GM21447 (cell line): ENCODE results near the gene CLEC10A.
"Not testable (repeated sequence)": the region's sequence is repeated elsewhere in the genome, so short reads cannot be mapped to it uniquely, and the experiment has no call there.

Experiments
- ATAC-seq: cut with Tn5 transposase; IDR thresholded peaks from one replicate; pipeline ENCODE4 v1.9.1; 2021; ENCODE audit not compliant: unreplicated experiment

The CLEC10A gene, protein sequence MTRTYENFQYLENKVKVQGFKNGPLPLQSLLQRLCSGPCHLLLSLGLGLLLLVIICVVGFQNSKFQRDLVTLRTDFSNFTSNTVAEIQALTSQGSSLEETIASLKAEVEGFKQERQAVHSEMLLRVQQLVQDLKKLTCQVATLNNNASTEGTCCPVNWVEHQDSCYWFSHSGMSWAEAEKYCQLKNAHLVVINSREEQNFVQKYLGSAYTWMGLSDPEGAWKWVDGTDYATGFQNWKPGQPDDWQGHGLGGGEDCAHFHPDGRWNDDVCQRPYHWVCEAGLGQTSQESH

DNA sequence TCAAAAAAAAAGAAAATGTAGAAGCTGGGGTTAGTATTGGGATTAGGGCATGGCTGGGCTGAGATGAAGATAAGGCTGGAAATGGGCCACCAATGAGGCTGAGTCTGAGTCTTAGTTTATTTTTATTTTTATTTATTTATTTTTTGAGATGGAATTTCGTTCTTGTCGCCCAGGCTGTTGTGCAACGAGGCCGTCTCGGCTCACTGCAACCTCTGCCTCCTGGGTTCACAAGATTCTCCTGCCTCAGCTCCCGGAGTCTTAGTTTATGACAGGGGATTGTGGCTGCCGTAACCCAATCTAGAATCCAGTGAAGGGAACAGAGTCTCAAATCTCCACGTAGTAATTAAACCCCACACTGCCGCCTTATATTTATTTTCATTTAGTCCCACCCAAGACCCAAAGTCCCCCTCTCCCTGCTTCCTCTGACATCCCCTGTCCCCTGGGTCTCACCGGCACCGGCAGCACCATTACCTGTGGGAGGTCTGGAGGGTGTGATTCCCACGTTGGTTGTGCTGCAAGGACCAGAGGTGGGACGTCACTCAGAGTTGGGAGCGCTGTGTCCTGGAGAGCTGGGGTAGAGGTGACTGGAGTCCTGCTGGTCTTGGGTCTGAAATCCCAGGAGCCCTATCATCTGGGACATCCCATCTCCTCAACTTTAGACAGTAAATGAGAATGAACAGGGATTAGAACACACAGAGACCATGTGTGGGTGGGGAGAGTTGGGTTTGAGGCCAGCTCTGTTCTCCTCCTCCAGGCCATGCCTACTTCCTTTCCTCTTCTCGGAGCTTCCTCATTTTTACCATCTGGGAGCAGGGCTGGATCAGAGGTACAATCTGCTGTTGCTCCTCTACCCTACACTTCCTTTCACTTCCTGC is at the start of gene CLEC10A:
TSS of gene CLEC10A (minus strand) at position 671 of the 875 bp plus-strand sequence. CDS start 1,439 bp downstream, outside the sequence.
- ATAC-seq, result no peak

DNA sequence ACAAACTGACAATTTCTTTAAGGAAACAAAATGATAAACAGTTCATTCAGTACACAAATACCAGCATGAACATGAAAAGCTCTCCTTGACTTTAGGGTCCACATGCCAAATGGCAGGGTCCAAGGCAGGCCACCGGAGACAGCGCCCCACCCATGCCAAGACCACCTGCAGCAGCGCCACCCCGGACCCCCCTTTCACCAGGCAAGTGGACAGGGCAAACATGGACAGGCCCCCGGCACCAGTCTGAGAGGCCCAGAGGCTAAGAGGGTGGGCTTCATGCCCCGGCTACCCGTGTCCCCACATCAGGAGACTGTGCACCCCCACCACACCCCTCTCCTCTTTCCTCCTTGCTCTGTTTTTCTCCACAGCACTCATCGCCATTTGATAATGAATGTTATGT is 49.3 kb upstream of the CLEC10A start:
- no peak for ATAC-seq

DNA sequence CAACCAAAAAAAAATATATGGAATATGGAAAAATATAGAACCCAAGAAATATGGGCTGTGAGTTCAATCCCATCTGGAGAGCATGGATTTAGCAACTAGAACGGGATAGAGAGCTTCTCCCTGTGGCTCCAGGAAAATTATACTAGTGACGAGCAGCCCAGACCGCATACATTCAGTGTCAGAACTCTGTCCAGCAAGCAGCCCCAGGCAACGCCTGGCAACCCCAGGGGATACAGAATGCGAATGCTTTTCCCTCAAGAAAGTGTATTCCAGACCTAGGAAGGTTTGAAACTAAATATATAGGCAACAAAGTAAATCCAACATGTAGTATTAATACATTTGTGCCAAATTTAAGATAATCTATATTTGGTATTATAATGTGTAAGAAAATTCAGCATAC is 48.1 kb upstream of the CLEC10A start:
- ATAC-seq, result no peak

DNA sequence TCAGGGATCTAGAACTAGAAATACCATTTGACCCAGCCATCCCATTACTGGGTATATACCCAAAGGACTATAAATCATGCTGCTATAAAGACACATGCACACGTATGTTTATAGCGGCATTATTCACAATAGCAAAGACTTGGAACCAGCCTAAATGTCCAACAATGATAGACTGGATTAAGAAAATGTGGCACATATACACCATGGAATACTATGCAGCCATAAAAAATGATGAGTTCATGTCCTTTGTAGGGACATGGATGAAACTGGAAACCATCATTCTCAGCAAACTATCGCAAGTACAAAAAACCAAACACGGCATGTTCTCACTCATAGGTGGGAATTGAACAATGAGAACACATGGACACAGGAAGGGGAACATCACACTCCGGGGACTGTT is 47.5 kb upstream of the CLEC10A start:
- ATAC-seq, result not testable (repeated sequence)

DNA sequence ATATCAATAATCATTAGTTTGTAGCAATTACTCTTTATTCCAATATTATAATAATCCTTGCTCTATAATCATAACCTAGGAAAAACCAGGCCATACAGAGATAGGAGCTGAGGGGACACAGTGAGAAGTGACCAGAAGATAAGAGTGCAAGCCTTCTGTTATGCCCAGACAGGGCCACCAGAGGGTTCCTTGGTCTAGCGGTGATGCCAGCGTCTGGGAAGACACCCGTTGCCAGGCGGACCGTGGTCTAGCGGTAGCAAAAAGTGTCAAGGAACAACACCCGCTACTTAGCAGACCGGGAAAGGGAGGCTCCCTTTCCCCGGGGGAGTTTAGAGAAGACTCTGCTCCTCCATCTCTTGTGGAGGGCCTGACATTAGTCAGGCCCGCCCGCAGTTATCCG is 46.3 kb upstream of the CLEC10A start:
- not testable (repeated sequence) for ATAC-seq

DNA sequence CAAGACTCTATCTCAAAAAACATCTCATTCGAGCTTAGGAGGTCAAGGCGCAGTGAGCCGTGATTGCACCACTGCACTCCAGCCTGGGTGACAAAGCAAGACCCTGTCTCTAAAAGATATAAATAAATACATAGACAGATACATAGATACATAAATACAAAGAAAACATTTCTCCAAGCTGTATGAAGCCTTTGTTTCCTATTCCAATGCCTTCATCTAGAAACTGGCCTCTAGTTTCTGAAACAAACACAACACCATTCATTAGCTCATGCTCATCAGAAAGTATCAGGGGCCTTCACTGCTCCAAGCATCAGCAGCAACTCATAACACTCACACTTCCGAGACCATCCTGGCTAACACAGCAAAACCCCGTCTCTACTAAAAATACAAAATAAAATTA is 44.9 kb upstream of the CLEC10A start:
- no peak for ATAC-seq

DNA sequence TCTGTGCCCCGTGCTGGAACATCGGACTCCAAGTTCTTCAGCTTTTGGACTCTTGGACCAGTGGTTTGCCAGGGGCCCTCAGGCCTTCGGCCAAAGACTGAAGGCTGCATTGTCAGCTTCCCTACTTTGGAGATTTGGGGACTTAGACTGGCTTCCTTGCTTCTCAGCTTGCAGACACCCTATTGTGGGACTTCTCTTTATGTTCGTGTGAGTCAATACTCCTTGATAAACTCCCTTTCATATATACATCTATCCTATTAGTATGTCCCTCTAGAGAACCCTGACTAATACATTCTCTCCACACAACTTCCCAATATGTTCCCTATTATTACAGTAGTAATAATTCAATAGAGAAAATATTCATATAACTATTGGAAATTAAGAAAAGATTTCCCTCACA is 43.8 kb upstream of the CLEC10A start:
- ATAC-seq, result no peak

DNA sequence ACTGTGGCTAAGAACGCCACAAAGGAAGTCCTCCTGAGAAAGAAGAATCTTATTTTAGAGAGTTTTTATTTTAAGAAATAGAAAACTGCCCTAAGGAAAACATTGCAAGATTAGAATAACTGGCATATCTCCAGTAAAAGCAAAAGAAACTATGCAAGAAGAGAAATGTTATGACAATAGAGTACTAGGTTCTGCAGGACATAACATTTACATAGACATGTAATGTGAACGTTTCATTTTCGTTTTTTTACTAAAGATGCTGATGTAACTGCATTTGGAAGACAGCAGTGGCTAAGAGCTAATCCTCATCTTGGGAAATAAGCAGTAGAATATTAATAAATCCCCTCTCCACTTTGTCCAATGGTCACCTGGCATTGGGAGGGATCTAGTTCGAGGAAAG is 42.3 kb upstream of the CLEC10A start:
- no peak for ATAC-seq

DNA sequence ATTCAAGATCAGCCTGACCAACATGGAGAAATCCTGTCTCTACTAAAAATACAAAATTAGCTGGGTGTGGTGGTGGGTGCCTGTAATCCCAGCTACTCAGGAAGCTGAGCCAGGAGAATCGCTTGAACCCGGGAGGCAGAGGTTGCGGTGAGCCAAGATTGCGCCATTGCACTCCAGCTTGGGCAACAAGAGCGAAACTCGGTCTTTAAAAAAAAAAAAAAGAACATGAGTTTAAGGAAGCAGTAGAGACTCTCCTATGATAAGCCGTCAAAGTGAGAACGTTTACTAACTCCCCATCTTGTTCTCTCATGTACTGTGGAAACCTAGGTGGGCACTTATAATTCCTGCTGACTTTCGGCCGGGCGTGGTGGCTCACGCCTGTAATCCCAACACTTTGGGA is 40.6 kb upstream of the CLEC10A start:
- ATAC-seq, result not testable (repeated sequence)

DNA sequence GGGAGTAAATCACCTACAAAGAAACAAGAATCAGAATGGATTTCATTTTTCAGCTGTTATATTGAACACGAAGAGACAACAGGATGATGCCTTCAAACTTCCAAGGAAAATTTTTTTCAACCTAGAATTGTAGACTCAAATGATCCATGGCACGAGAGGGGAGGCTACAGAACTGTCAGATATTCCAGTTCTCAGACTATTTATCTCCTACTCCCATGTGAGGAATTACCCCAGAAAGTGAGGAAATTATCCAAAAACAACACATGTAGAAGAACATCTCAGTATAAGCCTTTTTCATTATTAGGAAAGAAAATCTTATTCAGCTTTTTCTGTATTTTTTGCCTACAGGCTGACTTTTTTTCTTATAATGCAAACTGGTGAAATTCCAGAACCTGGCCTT is 40.1 kb upstream of the CLEC10A start:
- ATAC-seq, result no peak

DNA sequence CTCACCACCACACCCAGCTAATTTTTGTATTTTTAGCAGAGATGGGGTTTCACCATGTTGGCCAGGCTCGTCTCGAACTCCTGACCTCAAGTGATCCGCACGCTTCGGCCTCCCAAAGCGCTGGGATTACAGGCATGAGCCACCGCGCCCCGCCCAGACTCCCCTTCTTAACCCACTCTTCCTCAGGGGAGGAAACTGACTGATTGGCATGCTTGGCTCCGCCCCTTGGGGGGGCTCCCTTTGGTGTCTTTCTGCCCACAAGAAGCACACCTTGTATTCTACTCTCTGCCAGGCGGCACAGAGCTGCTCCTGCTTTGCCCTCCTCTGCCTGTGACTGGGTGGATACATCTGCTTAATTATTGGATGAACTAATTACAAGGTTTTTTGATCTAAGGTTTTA is 39.3 kb upstream of the CLEC10A start:
- no peak for ATAC-seq

DNA sequence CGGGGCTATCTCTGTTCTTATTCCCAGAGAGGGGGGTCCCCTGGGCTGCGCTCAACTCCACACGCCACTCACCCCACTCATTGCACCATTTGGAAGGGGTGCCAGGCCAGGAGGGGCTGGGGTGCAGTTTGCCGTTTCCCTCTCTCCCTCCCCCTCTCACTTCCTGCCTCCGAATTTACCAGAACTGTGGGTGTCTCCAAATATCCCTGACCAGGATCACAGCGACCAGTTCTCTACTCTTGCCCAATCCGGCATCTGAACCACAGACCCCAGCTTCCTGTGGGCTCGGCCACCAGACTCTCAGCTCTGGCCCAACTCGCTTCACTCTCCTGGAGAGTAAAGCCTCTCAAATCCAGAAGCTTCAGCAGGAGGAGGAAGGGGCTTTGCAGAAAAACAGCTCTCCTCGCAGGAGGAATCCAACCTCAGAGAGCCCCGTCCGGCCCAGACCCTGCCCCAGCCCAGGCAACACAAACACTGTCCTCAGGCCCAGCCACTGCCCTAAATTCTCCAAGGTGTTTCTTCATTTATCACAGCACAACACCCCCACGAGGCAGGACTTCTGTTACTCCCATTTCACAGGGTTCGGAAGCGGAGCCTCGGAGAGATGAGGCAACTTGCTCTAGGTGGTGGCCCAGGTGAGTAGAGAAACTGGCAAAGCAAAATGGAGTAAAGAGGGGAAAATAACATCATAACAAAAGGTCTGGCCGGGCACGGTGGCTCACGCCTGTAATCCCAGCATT is 35.0 kb upstream of the CLEC10A start:
- no peak for ATAC-seq

DNA sequence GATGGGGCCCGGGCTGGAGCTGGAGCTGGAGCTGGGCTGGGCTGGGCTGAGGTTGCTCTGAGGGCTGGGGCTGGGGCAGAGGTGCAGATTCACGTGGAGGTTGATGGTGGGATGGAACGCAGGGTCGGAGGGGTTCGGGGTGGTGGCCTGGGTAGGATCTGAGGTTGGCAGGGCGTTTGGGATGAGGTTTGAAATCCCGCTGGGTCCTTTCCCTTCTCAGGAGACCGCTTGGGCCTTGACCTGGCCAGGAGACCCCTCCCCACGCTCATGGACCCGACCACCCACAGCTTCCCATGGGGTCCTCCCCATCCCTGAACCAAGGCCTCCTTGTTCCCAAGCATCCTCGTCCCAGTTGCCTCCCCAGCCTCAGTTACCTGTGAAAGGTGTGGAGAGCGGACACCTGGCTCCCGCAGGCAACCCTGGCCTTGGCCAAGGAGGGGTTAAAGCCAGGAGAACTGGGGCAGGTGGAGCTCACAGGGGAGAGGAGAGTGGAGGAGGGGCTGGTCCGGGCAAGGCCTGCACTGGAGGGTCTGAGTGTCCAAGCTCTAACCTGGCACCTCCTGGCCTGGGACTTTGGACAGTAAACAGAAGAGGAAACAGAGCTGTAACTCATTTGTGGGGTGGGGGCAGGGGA is 34.3 kb upstream of the CLEC10A start, which contains the start of gene ASGR2:
TSS of gene ASGR2 (minus strand) at position 582 of the 634 bp plus-strand sequence. CDS start 582 bp downstream, outside the sequence.
- ATAC-seq, result no peak

DNA sequence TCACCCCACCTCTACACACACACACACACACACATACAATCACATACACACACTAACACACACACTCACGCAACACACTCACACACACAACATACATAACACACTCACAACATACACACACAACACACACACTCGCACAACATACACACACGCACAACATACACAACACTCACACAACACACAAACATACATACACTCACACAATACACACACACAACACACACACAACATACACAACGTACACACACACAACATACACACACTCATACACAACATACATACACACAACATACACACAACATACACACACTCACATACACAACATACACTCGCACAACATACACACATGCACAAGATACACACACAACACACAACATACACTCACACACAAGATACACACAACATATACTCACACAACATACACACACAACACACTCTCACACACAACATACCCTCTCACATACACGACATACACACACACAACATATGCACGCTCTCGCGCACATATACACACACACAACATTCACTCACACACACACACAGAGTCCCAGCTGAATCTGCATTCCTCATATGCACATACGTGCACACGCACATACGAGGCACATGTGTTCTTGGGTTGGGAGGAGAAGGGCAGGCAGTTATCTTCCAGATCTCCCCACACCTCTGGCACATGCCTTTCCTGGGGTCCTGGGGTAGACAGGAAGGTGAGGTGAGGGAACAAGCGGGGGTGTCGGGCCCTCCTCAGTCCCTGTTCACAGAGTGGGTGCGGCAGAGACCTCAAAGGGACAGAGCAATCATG is 33.4 kb upstream of the CLEC10A start:
- ATAC-seq, result no peak

DNA sequence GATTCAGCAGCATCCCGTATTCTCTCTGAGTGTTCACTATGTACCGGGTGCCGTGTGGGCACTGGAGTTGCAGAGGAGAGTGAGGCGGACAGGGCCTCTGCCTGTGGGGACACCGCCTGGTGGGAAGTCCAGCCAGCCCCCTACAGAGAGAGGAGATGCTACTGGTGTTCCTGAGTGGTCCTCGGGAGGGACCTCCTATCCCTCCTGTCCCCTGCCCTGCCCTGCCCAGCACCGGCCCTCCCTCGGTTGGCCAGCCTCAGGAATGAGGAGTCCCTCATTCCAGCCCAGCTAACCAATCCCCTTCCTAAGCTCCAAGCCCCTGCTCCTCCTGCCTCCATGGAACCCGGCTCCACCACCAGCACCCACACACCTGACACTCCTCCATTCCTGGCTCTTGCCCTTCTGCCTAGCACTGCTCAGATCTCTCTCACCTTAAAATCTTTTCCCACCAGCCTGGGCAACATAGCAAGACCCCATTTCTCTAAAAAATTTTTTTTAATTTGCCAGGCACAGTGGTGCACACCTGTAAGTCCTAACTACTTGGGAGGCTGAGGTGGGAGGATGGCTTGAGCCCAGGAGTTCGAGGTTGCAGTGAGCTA is 32.6 kb upstream of the CLEC10A start:
- no peak for ATAC-seq

DNA sequence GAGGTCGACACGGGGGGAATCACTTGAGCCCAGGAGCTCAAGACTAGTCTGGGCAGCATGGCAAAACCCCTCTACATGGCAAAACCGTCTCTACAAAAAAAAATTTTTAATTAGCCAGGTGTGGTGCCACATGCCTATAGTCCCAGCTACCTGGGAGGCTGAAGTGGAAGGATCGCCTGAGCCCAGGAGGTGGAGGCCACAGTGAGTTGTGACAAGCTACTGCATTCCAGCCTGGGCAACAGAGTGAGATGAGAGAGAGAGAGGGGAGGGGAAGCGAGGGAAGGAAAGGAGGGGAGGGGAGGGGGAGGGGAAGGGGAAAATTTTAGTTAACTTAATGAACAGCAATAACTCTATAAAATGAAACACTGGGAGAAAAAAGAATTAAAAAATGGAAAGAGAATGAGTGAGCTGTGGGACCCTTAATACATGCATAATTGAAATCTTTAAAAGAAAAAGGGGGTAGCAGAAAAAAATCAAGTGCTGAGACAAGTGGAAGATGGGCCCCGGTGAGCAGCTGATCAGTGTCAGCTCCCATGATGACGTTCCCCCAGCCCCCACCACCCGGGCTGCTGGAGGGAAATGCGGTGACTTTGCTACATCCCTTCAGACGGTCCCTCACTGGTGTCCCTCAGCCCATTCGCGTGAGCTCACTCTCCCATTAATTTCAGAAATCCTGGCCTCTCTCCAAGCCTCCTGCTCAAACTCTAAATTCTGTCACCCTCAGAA is 31.9 kb upstream of the CLEC10A start:
- ATAC-seq, result no peak

DNA sequence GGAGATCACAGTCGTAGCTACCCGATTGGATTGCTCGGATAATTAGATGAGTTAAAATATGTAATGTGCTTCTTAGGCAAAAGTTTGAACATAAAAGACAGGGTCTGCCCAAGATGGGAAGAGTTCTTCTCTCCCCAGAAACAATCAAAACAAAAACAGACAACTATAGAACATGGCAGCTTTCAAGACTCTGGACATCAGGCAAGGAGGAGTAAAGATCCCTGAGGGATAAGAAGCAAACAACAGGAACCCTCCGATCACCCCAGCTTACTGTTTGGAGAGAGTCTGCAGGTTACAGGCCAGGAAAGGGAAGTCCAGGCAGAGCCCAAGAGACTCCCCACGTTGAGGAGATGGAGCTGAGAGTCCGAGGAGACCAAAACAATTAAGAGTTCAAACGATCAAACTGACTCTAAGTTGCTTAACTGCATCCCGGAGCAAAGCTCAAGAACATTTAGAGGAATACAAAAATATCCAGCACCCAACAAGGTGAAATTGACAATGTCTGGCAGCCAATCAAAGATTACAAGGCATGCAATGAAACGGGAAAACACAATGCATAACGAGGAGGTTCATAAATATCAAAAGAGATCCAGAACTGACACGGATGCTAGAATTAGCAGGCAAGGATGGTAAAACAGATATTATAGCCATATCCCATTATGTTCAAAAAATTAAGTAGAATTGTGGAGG is 30.7 kb upstream of the CLEC10A start:
- ATAC-seq, result no peak

DNA sequence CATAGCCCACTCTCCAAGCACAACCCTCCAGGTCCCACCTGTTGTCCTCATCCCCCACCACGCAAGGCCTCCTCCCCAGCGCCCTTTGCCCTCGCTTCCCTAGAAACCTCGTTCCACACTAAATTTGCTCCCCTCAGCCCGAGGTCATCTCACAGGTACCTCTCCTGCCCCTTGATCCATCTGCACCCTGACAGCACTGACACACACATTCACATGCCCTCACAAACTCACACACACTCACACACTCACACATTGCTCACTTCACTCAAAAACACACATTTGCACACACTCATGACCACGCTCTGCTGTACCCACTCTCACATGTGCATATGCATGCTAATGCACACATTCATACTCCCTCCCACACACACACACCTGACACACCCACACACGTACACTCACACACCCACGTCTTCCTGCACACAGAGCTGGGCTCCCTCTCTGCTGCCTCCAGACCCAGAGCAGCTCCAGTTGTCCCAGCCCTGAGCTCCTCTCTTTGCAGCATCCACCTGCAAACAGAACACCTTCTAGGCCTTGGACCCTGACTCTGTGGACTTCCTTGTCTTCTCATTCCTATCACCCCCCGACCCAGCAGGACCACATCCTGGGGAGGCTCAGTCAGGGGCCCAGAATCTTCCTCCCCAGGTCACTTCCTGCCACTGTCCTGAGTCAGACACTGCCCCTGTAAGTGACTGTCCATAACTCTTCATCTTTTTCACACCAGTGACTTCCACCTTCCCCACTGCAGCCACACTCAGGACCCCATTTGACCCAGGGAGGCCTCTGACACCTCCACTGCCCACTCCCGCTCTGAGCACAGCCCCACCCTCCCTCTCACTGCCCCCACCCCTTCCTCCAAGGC is 29.6 kb upstream of the CLEC10A start:
- ATAC-seq, result no peak
